ENCODE data around the gene TLR10. TPM values are rescaled to one million over a fixed set of nuclear protein-coding genes. Genes with fewer than 3 reads are reported as not detected.

TLR10 gene
- total RNA-seq (2012; rRNA removed): not detected in 2 replicates

DNA sequence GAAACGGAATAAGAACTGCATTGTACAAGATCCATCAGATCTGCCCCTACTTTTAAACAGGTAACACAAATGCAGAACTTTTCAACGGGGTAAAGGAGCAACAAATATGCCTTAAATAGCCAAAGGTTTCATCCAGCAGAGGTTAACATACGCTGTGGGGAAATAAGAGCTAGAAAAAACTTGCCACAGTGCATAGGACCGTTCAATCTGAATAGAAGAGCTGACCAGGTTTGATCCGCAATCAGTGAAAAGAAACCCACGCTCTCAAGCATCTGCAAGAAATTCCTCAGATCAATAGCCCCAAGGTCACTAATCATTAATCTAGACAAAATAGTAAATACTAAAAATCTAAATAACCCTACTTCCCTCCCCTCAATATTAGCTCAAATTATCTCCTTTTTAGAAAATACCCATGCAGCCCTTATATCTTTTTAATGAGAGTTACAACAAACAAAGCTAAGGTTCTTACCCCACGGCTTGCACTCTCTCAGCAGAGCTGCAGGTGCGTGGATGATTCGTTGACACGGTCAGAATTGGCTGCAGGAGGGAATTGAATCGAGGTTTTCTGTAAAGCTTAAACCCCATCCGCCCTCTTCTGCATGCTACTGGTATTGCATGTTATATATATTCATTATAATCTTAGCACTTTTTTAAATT, at the start of gene TLR10:
TLR10 (minus strand) TSS at position 539 of the 657 bp plus-strand sequence. CDS start 7,400 bp downstream, outside the sequence.
- Histone ChIP-seq H3K4me3 (ENCODE audit: low read length) (no peak within 1 kb of the TSS), H3K9ac (ENCODE audit: low read depth, low read length) (no peak within 1 kb of the TSS), H3K36me3 (ENCODE audit: insufficient read depth, low read length) (no peaks in the 10 kb centered on the region), H3K4me2 (ENCODE audit: low read length) (no peak within 1 kb of the TSS), H3K27me3 (ENCODE audit: control insufficient read depth, insufficient read depth, low read length) (no peaks in the 10 kb centered on the region), H3K9me3 (replicated peaks; ENCODE audit: low read length) (no peaks in the 10 kb centered on the region), H3K4me1 (ENCODE audit: control insufficient read depth, insufficient read depth, low read length) (no peaks in the 10 kb centered on the region)

- H3K4me2 ChIP-seq (ENCODE audit: low read length): no peak overlapping the region
- no peak overlapping the region for H3K9ac ChIP-seq (ENCODE audit: low read depth, low read length)
- no peaks in the 10 kb centered on the region for H3K9me3 ChIP-seq (replicated peaks; ENCODE audit: low read length)
- no peaks in the 10 kb centered on the region for H3K4me1 ChIP-seq (ENCODE audit: control insufficient read depth, insufficient read depth, low read length)
- no peaks in the 10 kb centered on the region for H3K27me3 ChIP-seq (ENCODE audit: control insufficient read depth, insufficient read depth, low read length)
- no peaks in the 10 kb centered on the region for H3K36me3 ChIP-seq (ENCODE audit: insufficient read depth, low read length)
- no peak overlapping the region for H3K4me3 ChIP-seq (ENCODE audit: low read length)
These were observed 49.4 kb upstream of the TLR10 start for GRCh38 chr4:38832206-38832605.

DNA sequence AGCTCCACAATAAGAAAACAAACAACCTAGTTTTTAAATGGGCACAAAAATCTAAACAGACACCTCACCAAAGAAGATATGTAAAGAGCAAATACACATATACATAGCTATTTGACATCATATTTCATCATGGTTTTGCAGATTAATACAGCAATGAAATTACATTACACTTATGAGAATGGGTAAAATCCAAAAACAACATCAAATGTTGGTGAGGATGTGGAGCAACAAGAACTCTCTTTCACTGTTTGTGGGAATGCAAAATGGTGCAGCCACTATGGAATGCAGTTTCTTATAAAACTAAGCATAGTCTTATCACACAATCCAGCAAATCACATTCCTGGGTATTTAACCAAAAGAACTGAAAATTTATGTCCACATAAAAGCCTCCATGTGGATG, 48.9 kb upstream of the TLR10 start:
- Histone ChIP-seq H3K27me3 (ENCODE audit: control insufficient read depth, insufficient read depth, low read length) (no peaks in the 10 kb centered on the region), H3K36me3 (ENCODE audit: insufficient read depth, low read length) (no peaks in the 10 kb centered on the region), H3K4me2 (ENCODE audit: low read length) (no peak overlapping the region), H3K4me1 (ENCODE audit: control insufficient read depth, insufficient read depth, low read length) (no peaks in the 10 kb centered on the region), H3K9me3 (replicated peaks; ENCODE audit: low read length) (no peaks in the 10 kb centered on the region), H3K9ac (ENCODE audit: low read depth, low read length) (no peak overlapping the region), H3K4me3 (ENCODE audit: low read length) (no peak overlapping the region)

DNA sequence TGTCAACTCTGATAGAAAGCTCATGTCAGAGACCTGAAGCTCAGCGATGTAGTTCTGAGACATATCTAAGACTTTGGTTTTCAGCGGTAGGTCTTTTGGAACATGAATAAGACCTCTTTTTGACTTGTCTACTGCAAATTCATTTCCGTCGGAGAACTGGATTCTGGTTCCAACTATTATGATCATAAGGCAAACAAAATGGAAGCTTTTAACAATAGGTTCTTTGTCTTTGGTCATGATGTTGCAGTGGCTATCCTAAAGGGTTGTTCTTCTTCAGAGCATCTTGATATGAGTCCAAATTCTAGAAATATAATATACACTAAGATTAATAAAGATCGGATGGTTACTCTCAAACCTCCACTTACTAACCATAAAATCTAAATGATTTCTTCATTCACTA, 46.4 kb upstream of the TLR10 start:
- H3K9me3 ChIP-seq (replicated peaks; ENCODE audit: low read length): no peaks in the 10 kb centered on the region
- H3K27me3 ChIP-seq (ENCODE audit: control insufficient read depth, insufficient read depth, low read length): no peaks in the 10 kb centered on the region
- H3K9ac ChIP-seq (ENCODE audit: low read depth, low read length): no peak overlapping the region
- no peaks in the 10 kb centered on the region for H3K36me3 ChIP-seq (ENCODE audit: insufficient read depth, low read length)
- no peak overlapping the region for H3K4me3 ChIP-seq (ENCODE audit: low read length)
- H3K4me1 ChIP-seq (ENCODE audit: control insufficient read depth, insufficient read depth, low read length): no peaks in the 10 kb centered on the region
- no peak overlapping the region for H3K4me2 ChIP-seq (ENCODE audit: low read length)

GRCh38 chr4:38823766-38824165, 41.0 kb upstream of the TLR10 start:
- Histone ChIP-seq H3K9ac (ENCODE audit: low read depth, low read length) (no peak overlapping the region), H3K4me3 (ENCODE audit: low read length) (no peak overlapping the region), H3K36me3 (ENCODE audit: insufficient read depth, low read length) (no peaks in the 10 kb centered on the region), H3K4me1 (ENCODE audit: control insufficient read depth, insufficient read depth, low read length) (no peaks in the 10 kb centered on the region), H3K4me2 (ENCODE audit: low read length) (no peak overlapping the region), H3K27me3 (ENCODE audit: control insufficient read depth, insufficient read depth, low read length) (peaks cover 10% of the 10 kb centered on the region), H3K9me3 (replicated peaks; ENCODE audit: low read length) (no peaks in the 10 kb centered on the region)

- Histone ChIP-seq H3K36me3 (ENCODE audit: insufficient read depth, low read length) (no peaks in the 10 kb centered on the region), H3K4me3 (ENCODE audit: low read length) (no peak overlapping the region), H3K9me3 (replicated peaks; ENCODE audit: low read length) (no peaks in the 10 kb centered on the region), H3K9ac (ENCODE audit: low read depth, low read length) (no peak overlapping the region), H3K27me3 (ENCODE audit: control insufficient read depth, insufficient read depth, low read length) (peaks cover 14% of the 10 kb centered on the region), H3K4me1 (ENCODE audit: control insufficient read depth, insufficient read depth, low read length) (no peaks in the 10 kb centered on the region), H3K4me2 (ENCODE audit: low read length) (no peak overlapping the region)
These were observed 40.0 kb upstream of the TLR10 start for GRCh38 chr4:38822748-38823303.

- Histone ChIP-seq H3K36me3 (ENCODE audit: insufficient read depth, low read length) (no peaks in the 10 kb centered on the region), H3K9me3 (replicated peaks; ENCODE audit: low read length) (no peaks in the 10 kb centered on the region), H3K4me2 (ENCODE audit: low read length) (no peak overlapping the region), H3K4me1 (ENCODE audit: control insufficient read depth, insufficient read depth, low read length) (no peaks in the 10 kb centered on the region), H3K9ac (ENCODE audit: low read depth, low read length) (no peak overlapping the region), H3K27me3 (ENCODE audit: control insufficient read depth, insufficient read depth, low read length) (peaks cover 14% of the 10 kb centered on the region), H3K4me3 (ENCODE audit: low read length) (no peak overlapping the region)
These were observed 38.9 kb upstream of the TLR10 start for GRCh38 chr4:38821739-38822138.

DNA sequence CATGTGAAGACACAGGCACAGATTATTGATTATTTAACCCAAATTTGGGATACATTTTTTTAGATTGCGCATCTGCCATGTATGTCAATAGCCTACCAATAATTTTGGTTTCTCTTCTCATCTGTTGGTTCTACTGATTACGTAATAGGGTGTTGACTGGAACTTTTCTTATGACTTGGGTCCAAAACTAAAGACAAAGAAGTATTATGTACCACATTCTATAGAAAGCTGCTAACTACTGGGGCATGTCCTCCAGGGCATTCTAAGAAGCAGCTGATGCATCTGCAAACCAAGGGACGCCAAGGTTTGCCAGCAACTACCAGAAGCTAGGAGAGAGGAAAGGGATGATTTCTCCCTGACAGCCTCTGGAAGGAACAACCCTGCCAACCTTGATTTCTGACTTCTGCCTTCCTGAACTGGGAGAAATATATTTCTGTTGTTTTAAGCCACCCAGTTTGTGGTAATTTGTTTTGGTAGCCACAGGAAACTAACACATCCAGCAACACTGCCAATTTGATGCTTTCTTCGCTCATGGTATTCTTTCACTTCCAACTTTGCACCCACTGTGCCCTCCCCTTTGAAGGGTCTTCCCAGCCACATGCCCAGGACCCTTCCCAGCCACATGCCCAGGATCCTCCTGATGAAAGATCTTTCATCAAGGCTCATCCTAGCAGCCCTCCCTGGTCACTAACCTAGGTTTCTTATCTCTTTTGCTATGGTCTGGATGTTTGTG, 37.7 kb upstream of the TLR10 start:
- no peak overlapping the region for H3K4me3 ChIP-seq (ENCODE audit: low read length)

GRCh38 chr4:38819569-38819968, 36.8 kb upstream of the TLR10 start:
- peaks cover 21% of the 10 kb centered on the region for H3K27me3 ChIP-seq (ENCODE audit: control insufficient read depth, insufficient read depth, low read length)
- no peak overlapping the region for H3K4me2 ChIP-seq (ENCODE audit: low read length)
- H3K9ac ChIP-seq (ENCODE audit: low read depth, low read length): no peak overlapping the region
- no peaks in the 10 kb centered on the region for H3K36me3 ChIP-seq (ENCODE audit: insufficient read depth, low read length)
- no peaks in the 10 kb centered on the region for H3K9me3 ChIP-seq (replicated peaks; ENCODE audit: low read length)
- H3K4me1 ChIP-seq (ENCODE audit: control insufficient read depth, insufficient read depth, low read length): no peaks in the 10 kb centered on the region
- no peak overlapping the region for H3K4me3 ChIP-seq (ENCODE audit: low read length)

More for the DNA sequence above, 37.7 kb upstream of the TLR10 start:
- Histone ChIP-seq H3K4me1 (ENCODE audit: control insufficient read depth, insufficient read depth, low read length) (no peaks in the 10 kb centered on the region), H3K9ac (ENCODE audit: low read depth, low read length) (no peak overlapping the region), H3K9me3 (replicated peaks; ENCODE audit: low read length) (no peaks in the 10 kb centered on the region), H3K36me3 (ENCODE audit: insufficient read depth, low read length) (no peaks in the 10 kb centered on the region), H3K27me3 (ENCODE audit: control insufficient read depth, insufficient read depth, low read length) (peaks cover 20% of the 10 kb centered on the region), H3K4me2 (ENCODE audit: low read length) (no peak overlapping the region)

- Histone ChIP-seq H3K9ac (ENCODE audit: low read depth, low read length) (no peak overlapping the region), H3K36me3 (ENCODE audit: insufficient read depth, low read length) (no peaks in the 10 kb centered on the region), H3K4me3 (ENCODE audit: low read length) (no peak overlapping the region), H3K4me2 (ENCODE audit: low read length) (no peak overlapping the region), H3K4me1 (ENCODE audit: control insufficient read depth, insufficient read depth, low read length) (no peaks in the 10 kb centered on the region), H3K27me3 (ENCODE audit: control insufficient read depth, insufficient read depth, low read length) (peaks cover 21% of the 10 kb centered on the region), H3K9me3 (replicated peaks; ENCODE audit: low read length) (no peaks in the 10 kb centered on the region)
These were observed 35.7 kb upstream of the TLR10 start for GRCh38 chr4:38818441-38818976.

GRCh38 chr4:38815885-38816782, 33.3 kb upstream of the TLR10 start:
- H3K4me1 ChIP-seq (ENCODE audit: control insufficient read depth, insufficient read depth, low read length): no peaks in the 10 kb centered on the region
- no peaks in the 10 kb centered on the region for H3K36me3 ChIP-seq (ENCODE audit: insufficient read depth, low read length)
- H3K9ac ChIP-seq (ENCODE audit: low read depth, low read length): no peak overlapping the region
- no peak overlapping the region for H3K4me3 ChIP-seq (ENCODE audit: low read length)
- peaks cover 21% of the 10 kb centered on the region for H3K27me3 ChIP-seq (ENCODE audit: control insufficient read depth, insufficient read depth, low read length)
- no peaks in the 10 kb centered on the region for H3K9me3 ChIP-seq (replicated peaks; ENCODE audit: low read length)
- no peak overlapping the region for H3K4me2 ChIP-seq (ENCODE audit: low read length)

All from skeletal muscle satellite cell (primary cell).